GM12873 (cell line): ENCODE results near the gene SYNJ1.

Experiments used
- CTCF ChIP-seq: IDR thresholded peaks from 2 replicates; pipeline ENCODE4 v1.5.1; 2012; ENCODE audit warnings: low read depth, mild to moderate bottlenecking, moderate library complexity, low read length, control low read depth; ENCODE audit not compliant: insufficient read depth; ENCODE audit errors: missing control alignments

Gene SYNJ1

GRCh38 chr21:32702702-32703101 is 25.1 kb downstream of the SYNJ1 start:
- no peak for TF ChIP-seq CTCF

DNA sequence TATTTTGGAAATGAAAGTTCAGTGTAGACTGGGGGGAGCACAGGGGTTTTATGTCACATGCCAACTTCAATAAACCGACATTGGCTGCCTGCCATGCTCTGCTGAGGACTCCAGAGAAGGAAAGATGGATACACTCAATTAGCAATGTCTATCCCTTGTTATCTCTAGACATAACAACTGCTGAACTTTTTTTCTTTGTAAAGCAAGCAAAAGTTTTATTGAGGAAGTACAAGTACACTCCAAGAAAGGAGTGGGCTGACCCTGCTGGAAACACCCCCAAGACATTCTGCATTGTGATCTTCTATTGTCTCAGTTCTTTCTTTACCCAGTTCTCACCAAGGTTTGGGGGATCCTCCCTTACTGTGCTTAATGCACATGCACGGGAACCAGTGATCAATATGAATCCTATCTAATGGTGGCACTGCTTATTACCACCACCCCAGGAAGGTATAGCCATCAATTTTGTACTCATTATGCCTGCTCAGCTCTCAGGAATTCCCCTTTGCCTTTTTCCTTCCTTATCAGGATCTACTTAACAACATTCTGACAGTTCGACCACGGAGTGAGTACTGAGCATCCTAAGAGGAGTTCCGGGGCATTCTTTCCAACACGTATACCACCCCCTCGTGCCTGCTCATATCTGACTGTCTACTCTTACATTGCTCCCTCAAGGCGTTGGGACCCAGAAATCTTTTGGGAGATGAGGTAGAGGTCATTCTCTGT is 28.7 kb downstream of the SYNJ1 start:
- TF ChIP-seq CTCF = no peak

DNA sequence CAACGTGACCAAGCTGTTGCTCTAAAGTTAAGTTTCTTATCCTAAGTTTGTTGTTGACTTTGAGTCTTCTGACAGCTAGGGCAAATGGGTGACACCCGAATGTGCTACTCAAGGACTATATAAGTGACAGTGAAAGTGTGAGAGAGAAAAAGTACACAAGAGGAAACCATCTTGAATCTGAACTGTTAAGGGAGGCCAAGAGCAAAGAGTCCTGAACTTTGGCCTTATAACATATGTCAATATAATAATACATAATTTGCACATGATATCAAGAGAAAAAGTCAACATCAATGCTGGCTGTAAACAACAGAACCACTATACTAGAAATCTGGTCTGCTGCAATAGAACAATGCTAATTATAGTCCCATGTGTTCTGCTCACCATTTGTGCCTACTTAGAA is 29.5 kb downstream of the SYNJ1 start:
- no peak for TF ChIP-seq CTCF

DNA sequence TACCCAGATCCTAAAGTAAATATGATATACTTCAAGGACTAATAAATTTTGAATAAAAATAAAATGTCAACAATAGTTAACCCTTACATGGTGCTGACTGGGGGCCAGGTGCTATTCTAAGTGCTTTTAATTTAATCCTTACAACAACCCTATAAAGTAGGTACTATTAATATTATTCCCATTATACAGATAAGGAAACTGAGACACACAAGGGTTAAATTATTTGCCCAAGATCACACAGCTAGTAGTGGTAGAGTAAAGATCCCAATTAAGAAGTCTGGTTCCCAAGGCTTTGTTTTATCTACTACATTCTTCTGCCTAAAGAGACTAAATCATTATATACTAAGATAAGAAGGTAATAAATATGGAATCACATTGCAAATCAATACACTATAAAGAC is 34.2 kb downstream of the SYNJ1 start:
- TF ChIP-seq CTCF = no peak

GRCh38 chr21:32690085-32690484 is 37.7 kb downstream of the SYNJ1 start:
- TF ChIP-seq CTCF = no peak

GRCh38 chr21:32687643-32688345 is 40.0 kb downstream of the SYNJ1 start:
- TF ChIP-seq CTCF = peak; percentile 21

- TF ChIP-seq CTCF = no peak
Observed at GRCh38 chr21:32682696-32683474, 44.9 kb downstream of the SYNJ1 start.
